ENCODE results near the gene ZNF761. TPM values are rescaled to one million over a fixed set of nuclear protein-coding genes. Genes with fewer than 3 reads are reported as not detected.
"Not testable (repeated sequence)": the region's sequence is repeated elsewhere in the genome, so short reads cannot be mapped to it uniquely, and the experiment has no call there.

ZNF761 gene
- total and polyA plus RNA-seq, 2 experiments from 2014 or later, result 11.3 to 11.7 TPM

- Histone ChIP-seq H3K9me3 (ENCODE audit: low read depth) (no peaks in the 10 kb centered on the region), H3K4me1 (ENCODE audit: low read depth) (no peaks in the 10 kb centered on the region), H3K27me3 (no peaks in the 10 kb centered on the region), H3K27ac (no peak overlapping the region), H3K4me3 (no peak overlapping the region), H3K36me3 (peaks cover 20% of the 10 kb centered on the region)
- TF ChIP-seq CTCF (IDR thresholded peaks at IDR 0.05; ENCODE audit: low read depth, low read length), result no peak
- DNase-seq (ENCODE audit: low read depth in 1 of 2, low spot score in 1 of 2), result no peak
These were observed 60.4 kb downstream of the ZNF761 start for GRCh38 chr19:53492153-53492552.

GRCh38 chr19:53497311-53498023, 65.7 kb downstream of the ZNF761 start:
- H3K27ac ChIP-seq; H3K4me3 ChIP-seq; DNase-seq (ENCODE audit: low read depth in 1 of 2, low spot score in 1 of 2); H3K36me3 ChIP-seq; H3K9me3 ChIP-seq (ENCODE audit: low read depth); H3K4me1 ChIP-seq (ENCODE audit: low read depth); H3K27me3 ChIP-seq: not testable (repeated sequence)

GRCh38 chr19:53498024-53498395, 66.2 kb downstream of the ZNF761 start:
- H3K27ac ChIP-seq, H3K4me3 ChIP-seq: not testable (repeated sequence)

GRCh38 chr19:53503151-53503550, 71.4 kb downstream of the ZNF761 start:
- H3K27me3 ChIP-seq; DNase-seq (ENCODE audit: low read depth in 1 of 2, low spot score in 1 of 2); H3K36me3 ChIP-seq; H3K27ac ChIP-seq; H3K4me3 ChIP-seq; H3K4me1 ChIP-seq (ENCODE audit: low read depth); H3K9me3 ChIP-seq (ENCODE audit: low read depth): not testable (repeated sequence)

More at GRCh38 chr19:53498024-53498395, 66.2 kb downstream of the ZNF761 start:
- H3K9me3 ChIP-seq (ENCODE audit: low read depth); DNase-seq (ENCODE audit: low read depth in 1 of 2, low spot score in 1 of 2); H3K4me1 ChIP-seq (ENCODE audit: low read depth); H3K36me3 ChIP-seq; H3K27me3 ChIP-seq: not testable (repeated sequence)

- not testable (repeated sequence) for H3K4me3 ChIP-seq, H3K27me3 ChIP-seq
These were observed 72.0 kb downstream of the ZNF761 start for GRCh38 chr19:53503671-53504364.

GRCh38 chr19:53504365-53504703, 72.5 kb downstream of the ZNF761 start:
- H3K4me3 ChIP-seq; H3K9me3 ChIP-seq (ENCODE audit: low read depth); H3K36me3 ChIP-seq; H3K4me1 ChIP-seq (ENCODE audit: low read depth); H3K27ac ChIP-seq; H3K27me3 ChIP-seq: not testable (repeated sequence)
- peak in 1 of 2 donors; percentile 39 for DNase-seq (ENCODE audit: low read depth in 1 of 2, low spot score in 1 of 2)

More at GRCh38 chr19:53503671-53504364, 72.0 kb downstream of the ZNF761 start:
- not testable (repeated sequence) for DNase-seq (ENCODE audit: low read depth in 1 of 2, low spot score in 1 of 2); H3K4me1 ChIP-seq (ENCODE audit: low read depth); H3K36me3 ChIP-seq; H3K27ac ChIP-seq; H3K9me3 ChIP-seq (ENCODE audit: low read depth)

GRCh38 chr19:53504885-53505284, 73.1 kb downstream of the ZNF761 start:
- Histone ChIP-seq H3K4me3 (no peak overlapping the region), H3K27me3 (no peaks in the 10 kb centered on the region), H3K9me3 (ENCODE audit: low read depth) (no peaks in the 10 kb centered on the region), H3K27ac (no peak overlapping the region), H3K36me3 (no peaks in the 10 kb centered on the region), H3K4me1 (ENCODE audit: low read depth) (no peaks in the 10 kb centered on the region)
- DNase-seq (ENCODE audit: low read depth in 1 of 2, low spot score in 1 of 2), result no peak
- no peak for TF ChIP-seq CTCF (IDR thresholded peaks at IDR 0.05; ENCODE audit: low read depth, low read length)

GRCh38 chr19:53506728-53507127, 74.9 kb downstream of the ZNF761 start:
- Histone ChIP-seq H3K9me3 (ENCODE audit: low read depth) (no peaks in the 10 kb centered on the region), H3K4me3 (no peak overlapping the region), H3K36me3 (no peaks in the 10 kb centered on the region), H3K27ac (no peak overlapping the region), H3K27me3 (no peaks in the 10 kb centered on the region), H3K4me1 (ENCODE audit: low read depth) (no peaks in the 10 kb centered on the region)
- TF ChIP-seq CTCF (IDR thresholded peaks at IDR 0.05; ENCODE audit: low read depth, low read length), result no peak
- DNase-seq (ENCODE audit: low read depth in 1 of 2, low spot score in 1 of 2), result no peak

Measured in cardiac muscle cell (in vitro differentiated cells and primary cell).